Testis (tissue), 3 donors: ENCODE data around the gene GPR153. TPM values are rescaled to one million over a fixed set of nuclear protein-coding genes. Genes with fewer than 3 reads are reported as not detected.

ENCODE experiments used
- DNase-seq: peaks from one replicate; pipeline ENCODE4 v3.0.0-alpha.2; 2019
- H3K27ac ChIP-seq, 2 donors: fragments of 200-600 bp; sonication (generic); one replicate each; pipeline ENCODE4 v1.5.1; 2019
- H3K27me3 ChIP-seq: fragments of 200-600 bp; sonication (generic); one replicate; pipeline ENCODE4 v1.5.1; 2019
- H3K36me3 ChIP-seq: fragments of 200-600 bp; sonication (generic); one replicate; pipeline ENCODE4 v1.5.1; 2017; ENCODE audit warnings: low read depth; ENCODE audit errors: missing control alignments
- H3K4me1 ChIP-seq: fragments of 200-600 bp; sonication (generic); one replicate; pipeline ENCODE4 v1.5.1; 2019
- H3K4me3 ChIP-seq, 2 donors: fragments of 200-600 bp; sonication (generic); one replicate each; pipeline ENCODE4 v1.5.1; 2017 to 2019
- H3K9me3 ChIP-seq: fragments of 200-600 bp; sonication (generic); one replicate; pipeline ENCODE4 v1.5.1; 2017
- CTCF ChIP-seq, 3 experiments: fragments of 450-650 bp in 2 of 3; fragments of 200-600 bp in 1 of 3; sonication (generic) in 1 of 3; IDR thresholded peaks; one replicate each; pipeline ENCODE4 v1.5.1; 2016 to 2019; ENCODE audit warnings: antibody characterized with exemption in 3 of 3, mild to moderate bottlenecking in 2 of 3, moderate library complexity in 1 of 3
- POLR2A ChIP-seq: fragments of 450-650 bp; IDR thresholded peaks from one replicate; pipeline ENCODE4 v1.6.1; 2017; ENCODE audit warnings: antibody characterized with exemption, mild to moderate bottlenecking, moderate library complexity
- WGBS, 2 donors: methylation state at CpG; one replicate each; pipeline ENCODE4 v1.1.5; 2018; 5-methylcytosine and 5-hydroxymethylcytosine counted together
- intact Hi-C: fragments of 100-400 bp; cut with DNase I; formaldehyde crosslinking; loops from one replicate; pipeline ENCODE4 v1.15.1; 2023; ENCODE audit warnings: low total_unique reads
- polyA plus RNA-seq: library from polyadenylated mRNA; stranded (reverse); fragments of 350-450 nt; fragmentation: Illumina TruSeq; extraction: RNeasy Lipid Tissue Mini Kit (QIAGEN cat#74804); gene quantifications from one replicate; pipeline ENCODE4 v1.2.3, GENCODE V29; 2014; ENCODE audit warnings: low read depth, low replicate concordance; ENCODE audit not compliant: insufficient read depth
- total RNA-seq, 2 donors: library from RNA; depleted of rRNA; stranded (reverse); fragments of >200 nt; gene quantifications; one replicate each; pipeline ENCODE4 v1.2.3, GENCODE V29; 2016

The GPR153 gene
- total and polyA plus RNA-seq, 3 donors from 2014 or later, result 5.7 to 6.3 (median 5.8) TPM

DNA sequence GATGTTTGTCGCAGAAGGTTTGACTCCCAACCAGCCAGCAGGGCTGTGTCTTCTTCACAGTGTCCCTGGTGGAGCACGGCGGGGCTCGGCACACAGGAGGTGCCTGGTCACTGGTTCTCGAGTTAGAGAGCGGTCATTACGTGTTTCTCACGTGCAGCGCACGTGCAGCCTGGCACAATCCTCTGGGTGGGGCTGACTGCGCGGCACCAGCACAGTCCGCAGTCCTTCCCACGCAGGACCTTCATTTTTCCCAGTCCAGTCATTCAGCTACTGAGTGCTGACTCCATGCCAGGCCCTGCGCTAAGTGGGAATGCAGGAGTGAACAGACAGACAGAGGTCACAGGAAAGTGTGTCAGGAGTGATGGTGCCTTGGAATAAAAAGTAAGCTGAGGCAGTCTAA, 46.2 kb upstream of the GPR153 start:
- no peaks in the 10 kb centered on the region for H3K4me1 ChIP-seq
- no peaks in the 10 kb centered on the region for H3K36me3 ChIP-seq
- H3K27me3 ChIP-seq, result no peaks in the 10 kb centered on the region
- WGBS, 2 donors, result 89 to 92% methylated on average over 13 to 15 of the region's 15 CpGs
- intact Hi-C loops, result no loop called here
- DNase-seq, result no peak
- no peaks in the 10 kb centered on the region for H3K9me3 ChIP-seq
- no peak overlapping the region for H3K27ac ChIP-seq
- H3K4me3 ChIP-seq, result no peak overlapping the region
- TF ChIP-seq POLR2A (no peak), CTCF (IDR thresholded peaks at IDR 0.05) (no peak)

GRCh38 chr1:6303397-6304012, 42.6 kb upstream of the GPR153 start:
- H3K9me3 ChIP-seq, result no peaks in the 10 kb centered on the region
- no peaks in the 10 kb centered on the region for H3K4me1 ChIP-seq
- no peak for DNase-seq
- no peaks in the 10 kb centered on the region for H3K36me3 ChIP-seq
- H3K4me3 ChIP-seq, result no peak overlapping the region
- no peaks in the 10 kb centered on the region for H3K27me3 ChIP-seq
- WGBS, 2 donors, result 92 to 95% methylated on average over 15 of the region's 15 CpGs
- no peak overlapping the region for H3K27ac ChIP-seq
- TF ChIP-seq POLR2A, result no peak
- intact Hi-C loops, result no loop called here

GRCh38 chr1:6302568-6302967, 41.7 kb upstream of the GPR153 start:
- intact Hi-C loops, result no loop called here

DNA sequence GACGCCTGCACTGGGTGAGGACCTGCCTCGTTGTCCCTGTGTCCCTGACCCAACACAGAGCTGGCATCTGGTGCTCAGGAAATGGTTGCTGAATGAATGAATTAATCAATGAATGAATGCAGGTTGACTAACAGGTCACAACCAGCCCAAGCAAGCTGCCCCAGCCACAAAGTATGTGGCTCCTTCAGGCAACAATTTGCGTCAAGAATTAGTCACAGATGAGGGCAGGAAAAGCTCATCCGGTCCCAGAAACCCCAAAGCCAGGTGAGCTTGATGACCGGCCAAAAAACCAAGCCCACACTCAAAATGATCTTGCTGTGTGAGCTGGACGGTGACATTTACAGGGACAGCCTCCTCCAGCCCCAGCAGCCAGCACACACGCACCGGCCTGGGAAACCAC, 40.6 kb upstream of the GPR153 start:
- intact Hi-C loops, result no loop called here
- 97 to 98% methylated on average over 5 to 8 of the region's 8 CpGs for WGBS, 2 donors
- no peaks in the 10 kb centered on the region for H3K9me3 ChIP-seq
- H3K4me1 ChIP-seq, result no peaks in the 10 kb centered on the region
- H3K27me3 ChIP-seq, result no peaks in the 10 kb centered on the region
- H3K36me3 ChIP-seq, result no peaks in the 10 kb centered on the region
- DNase-seq, result no peak
- TF ChIP-seq POLR2A (no peak), CTCF (IDR thresholded peaks at IDR 0.05) (no peak)
- H3K27ac ChIP-seq, result no peak overlapping the region
- no peak overlapping the region for H3K4me3 ChIP-seq

More at GRCh38 chr1:6302568-6302967, 41.7 kb upstream of the GPR153 start:
- WGBS, 2 donors, result 93 to 94% methylated on average over 7 of the region's 7 CpGs
- Histone ChIP-seq H3K36me3 (no peaks in the 10 kb centered on the region), H3K9me3 (no peaks in the 10 kb centered on the region), H3K4me3 (no peak overlapping the region), H3K4me1 (no peaks in the 10 kb centered on the region), H3K27ac (no peak overlapping the region), H3K27me3 (no peaks in the 10 kb centered on the region)
- no peak for DNase-seq
- TF ChIP-seq CTCF (IDR thresholded peaks at IDR 0.05) (no peak), POLR2A (no peak)

GRCh38 chr1:6300342-6301048, 39.6 kb upstream of the GPR153 start:
- WGBS, 2 donors, result 91 to 98% methylated on average over 29 to 32 of the region's 32 CpGs
- intact Hi-C loops, result no loop called here
- Histone ChIP-seq H3K27ac (no peak overlapping the region), H3K27me3 (no peaks in the 10 kb centered on the region), H3K4me3 (no peak overlapping the region), H3K4me1 (no peaks in the 10 kb centered on the region), H3K36me3 (no peaks in the 10 kb centered on the region), H3K9me3 (no peaks in the 10 kb centered on the region)
- DNase-seq, result no peak
- no peak for TF ChIP-seq POLR2A
